ENCODE measurements around the gene SLC23A3.

GRCh38 chr2:219175486-219175885 is 5.7 kb upstream of the SLC23A3 start:
- TF ChIP-seq CEBPB (IDR thresholded peaks at IDR 0.05) (no peak), RAD21 (IDR thresholded peaks at IDR 0.05; ENCODE audit: low read depth) (no peak), REST (IDR thresholded peaks at IDR 0.05; ENCODE audit: low read depth) (no peak), FOXM1 (IDR thresholded peaks at IDR 0.05; ENCODE audit: borderline replicate concordance, low read depth) (no peak), MAX (IDR thresholded peaks at IDR 0.05) (no peak), EGR1 (IDR thresholded peaks at IDR 0.05) (no peak), TAF1 (IDR thresholded peaks at IDR 0.05; ENCODE audit: low read depth) (no peak), CREB1 (IDR thresholded peaks at IDR 0.05; ENCODE audit: low read depth) (no peak), YY1 (IDR thresholded peaks at IDR 0.05; ENCODE audit: low read depth) (no peak), EP300 (IDR thresholded peaks at IDR 0.05; ENCODE audit: borderline replicate concordance) (no peak)

Measured in Ishikawa (cell line).